NCI-H1417 treated with DMSO at 0.1 percent for 48 hours (cell line): ENCODE results near the gene TMEM14B.
"Not testable (repeated sequence)": the region's sequence is repeated elsewhere in the genome, so short reads cannot be mapped to it uniquely, and the experiment has no call there.

Experiments used
- DNase-seq: peaks from one replicate; lab custom pipeline; 2025; lab: John Stamatoyannopoulos, UW

The TMEM14B gene

GRCh38 chr6:10746915-10747250, 722 bp upstream of the TMEM14B start:
- DNase-seq, result no peak

DNA sequence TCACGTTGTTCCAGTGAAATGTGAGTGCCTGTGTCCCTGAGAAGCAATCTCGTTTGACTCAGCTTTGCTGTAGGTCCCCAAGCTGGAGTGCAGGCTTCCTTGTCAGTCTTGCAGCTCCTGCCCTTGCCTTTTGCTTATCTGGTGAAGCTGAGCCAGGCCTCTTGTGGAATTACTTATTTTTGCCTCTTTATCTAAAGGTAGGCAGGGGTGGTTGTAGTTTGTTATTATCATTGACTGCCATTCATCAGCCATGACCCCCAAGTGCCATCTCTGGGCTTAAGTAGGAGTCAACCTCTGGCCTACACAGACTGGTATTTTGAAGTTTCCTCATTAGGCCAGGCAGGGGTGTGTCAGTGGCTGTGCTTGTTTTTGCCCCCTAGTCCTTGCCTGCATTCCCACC, 2.1 kb downstream of the TMEM14B start:
- DNase-seq, result no peak

DNA sequence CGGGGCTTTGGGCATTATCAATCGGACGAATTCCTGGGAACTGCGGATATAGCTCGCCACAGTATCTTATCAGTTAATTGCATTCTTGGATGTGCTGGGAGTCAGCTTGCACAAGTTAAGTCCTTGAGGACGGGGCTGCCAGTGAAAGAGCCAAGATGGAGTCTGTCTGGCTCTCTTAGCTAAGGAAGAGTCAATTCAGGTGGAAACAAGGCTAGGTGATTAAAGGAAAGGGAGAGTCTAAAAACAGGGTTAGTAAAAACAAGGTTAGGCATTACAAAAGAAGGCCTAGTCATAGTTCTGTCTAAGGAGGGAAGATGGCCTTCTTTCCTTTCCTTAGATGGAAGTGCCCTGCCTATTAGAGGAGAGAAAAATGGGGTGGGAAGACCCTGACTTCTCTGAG, 3.0 kb downstream of the TMEM14B start:
- DNase-seq, result not testable (repeated sequence)

GRCh38 chr6:10751757-10752156, 4.2 kb downstream of the TMEM14B start:
- not testable (repeated sequence) for DNase-seq

DNA sequence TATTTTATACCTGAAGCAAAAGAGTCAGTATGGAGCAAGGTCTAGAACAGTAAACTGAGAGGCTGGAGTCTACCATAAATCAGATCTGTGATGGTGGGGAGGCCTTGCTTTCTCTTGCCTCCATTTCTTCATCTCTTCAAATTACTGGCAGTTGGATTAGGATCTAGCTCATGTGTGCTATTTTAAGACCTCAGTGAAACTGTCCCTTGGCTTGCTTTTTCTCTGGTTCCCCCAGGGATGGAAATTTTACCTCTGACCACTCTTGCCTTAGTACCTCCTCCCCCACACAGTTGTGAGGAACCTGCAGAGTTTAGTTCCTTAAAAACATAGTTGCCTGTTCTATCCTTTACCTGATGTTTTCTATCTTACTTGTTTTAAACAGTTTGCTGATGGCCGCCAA, 8.5 kb downstream of the TMEM14B start:
- no peak for DNase-seq

GRCh38 chr6:10759312-10759839, 11.8 kb downstream of the TMEM14B start:
- no peak for DNase-seq

GRCh38 chr6:10759884-10760329, 12.3 kb downstream of the TMEM14B start:
- no peak for DNase-seq

DNA sequence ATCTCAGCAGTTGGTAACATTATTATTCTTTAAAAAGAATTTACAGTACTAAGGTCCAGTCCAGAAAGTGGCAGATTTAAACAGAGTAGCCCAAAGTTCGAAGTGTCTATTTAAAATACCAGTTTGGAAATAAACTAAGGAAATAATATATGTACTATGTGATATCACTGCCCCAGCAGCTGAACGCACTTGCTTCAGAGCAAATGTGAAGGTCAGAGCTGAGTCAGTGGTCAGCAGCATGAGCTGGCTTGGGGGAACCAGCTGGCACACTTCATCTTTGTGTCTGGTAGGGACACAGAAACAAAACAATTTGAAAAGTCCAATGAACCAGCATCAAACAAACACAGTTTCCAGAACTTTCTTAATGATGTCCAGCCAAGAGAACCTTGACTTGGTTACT, 15.4 kb downstream of the TMEM14B start:
- no peak for DNase-seq

GRCh38 chr6:10769419-10769818, 21.8 kb downstream of the TMEM14B start:
- no peak for DNase-seq

DNA sequence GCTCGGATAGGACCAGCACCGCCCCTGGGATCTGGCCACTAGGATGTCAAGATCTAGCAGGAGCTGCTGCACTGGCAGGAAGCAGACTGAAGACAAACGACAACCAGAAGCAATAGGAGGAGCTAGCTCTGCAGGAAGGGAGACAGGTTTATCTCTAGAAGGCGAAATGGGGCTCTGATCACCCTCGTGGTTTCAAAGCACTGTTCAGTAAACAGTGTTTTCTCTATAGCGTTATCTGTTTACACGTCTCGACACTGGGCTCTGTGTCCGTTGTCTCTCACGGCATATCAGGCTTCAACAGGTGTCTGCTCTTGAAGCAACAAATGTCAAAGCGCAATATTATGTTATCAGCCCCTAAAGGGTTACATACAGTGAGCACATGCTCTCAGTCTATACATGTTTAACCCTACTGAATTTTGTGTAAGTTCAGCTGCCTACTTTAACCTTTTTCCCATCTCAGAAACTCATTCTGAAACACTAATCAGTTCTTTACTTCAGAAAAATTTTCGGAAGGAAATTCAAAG, 23.8 kb downstream of the TMEM14B start:
- no peak for DNase-seq

DNA sequence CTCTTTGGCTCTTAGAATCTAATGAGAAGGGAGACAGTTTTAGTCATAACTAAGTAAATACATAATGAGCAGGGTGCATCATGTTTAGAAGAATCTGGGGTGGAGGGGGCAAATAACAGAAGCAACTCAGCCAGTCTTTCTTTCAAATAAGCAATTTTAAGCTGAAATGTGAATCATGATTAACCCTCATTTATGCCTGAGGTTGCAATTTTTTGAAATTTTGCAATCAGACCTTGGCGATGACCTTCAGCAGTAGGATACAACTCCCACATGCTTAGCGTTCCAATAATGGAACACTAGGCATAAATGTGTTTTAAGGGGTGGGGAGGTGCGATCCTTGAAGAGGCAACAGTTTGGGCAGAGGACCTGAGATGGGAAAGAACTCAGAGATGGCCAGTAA, 30.6 kb downstream of the TMEM14B start:
- no peak for DNase-seq

DNA sequence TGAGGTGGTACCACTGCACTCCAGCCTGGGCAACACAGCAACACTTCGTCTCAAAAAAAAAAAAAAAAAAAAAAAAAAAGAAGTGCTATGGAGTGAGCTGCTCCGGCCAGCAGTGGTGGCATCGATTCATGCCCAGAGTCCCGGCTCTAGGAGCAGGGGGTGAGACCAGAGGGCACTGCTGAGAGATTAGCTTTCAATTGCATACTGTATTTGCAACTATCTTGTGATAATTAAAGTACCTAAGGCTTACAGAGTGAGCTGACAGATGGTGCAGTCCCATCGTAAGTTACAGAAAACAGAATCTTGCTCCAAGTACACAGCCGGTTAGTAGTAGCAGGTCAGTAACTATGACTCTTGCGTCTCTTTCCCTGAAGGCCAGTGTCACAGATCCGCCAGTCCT, 31.5 kb downstream of the TMEM14B start:
- no peak for DNase-seq

- no peak for DNase-seq
Observed at GRCh38 chr6:10791673-10792072, 44.1 kb downstream of the TMEM14B start.

DNA sequence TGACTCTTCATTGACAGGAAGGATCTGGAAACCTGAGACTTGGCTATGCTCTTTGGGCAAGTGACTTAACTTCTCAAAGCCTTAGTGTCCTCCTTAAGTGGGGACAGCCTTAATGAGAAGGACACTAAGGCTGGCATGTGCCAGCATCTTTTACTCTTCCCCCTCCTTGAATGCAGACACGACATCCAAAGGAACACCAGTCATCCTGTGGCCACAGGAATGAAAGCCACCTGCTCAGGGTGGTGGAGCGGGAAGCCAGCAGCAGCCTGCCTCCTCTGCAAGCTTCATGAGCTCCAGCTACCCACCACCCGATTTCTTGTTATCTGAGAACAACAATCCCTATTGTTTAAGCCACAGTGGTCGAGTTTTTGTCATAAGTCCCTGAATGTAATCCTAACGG, 44.5 kb downstream of the TMEM14B start:
- DNase-seq, result no peak

GRCh38 chr6:10793035-10793434, 45.4 kb downstream of the TMEM14B start:
- no peak for DNase-seq

- no peak for DNase-seq
Observed at GRCh38 chr6:10793695-10794094, 46.1 kb downstream of the TMEM14B start.

- DNase-seq, result no peak
Observed at GRCh38 chr6:10794239-10794638, 46.6 kb downstream of the TMEM14B start.

- no peak for DNase-seq
Observed at GRCh38 chr6:10800810-10801209, 53.2 kb downstream of the TMEM14B start.

GRCh38 chr6:10801224-10801848, 53.7 kb downstream of the TMEM14B start:
- DNase-seq, result peak; percentile 6
